CD14-positive monocyte (primary cell): ENCODE measurements around the gene RFNG. TPM values are rescaled to one million over a fixed set of nuclear protein-coding genes. Genes with fewer than 3 reads are reported as not detected.

Experiments
- DNase-seq, 3 donors: peaks; one replicate each; pipeline ENCODE4 v3.0.0-alpha.2; 2011 to 2022
- H2AFZ ChIP-seq: 2 replicates; pipeline ENCODE4 v1.6.0; 2012; ENCODE audit warnings: mild to moderate bottlenecking, low read depth, low read length, inconsistent platforms; ENCODE audit not compliant: insufficient read depth, poor library complexity, severe bottlenecking
- H3K27ac ChIP-seq, 2 donors: 1 replicate in 1 of 2; 2 replicates in 1 of 2; pipeline ENCODE4 v1.5.1; 2012 to 2013; ENCODE audit warnings: low read length in 2 of 2, control low read depth in 1 of 2, inconsistent platforms in 1 of 2, low read depth in 1 of 2, mild to moderate bottlenecking in 1 of 2
- H3K27me3 ChIP-seq, 2 donors: one replicate each; pipeline versions ENCODE4 v1.6.0 to v1.6.1; 2011 to 2013; ENCODE audit warnings: low read length in 2 of 2; ENCODE audit not compliant: control insufficient read depth in 2 of 2, insufficient read depth in 2 of 2
- H3K36me3 ChIP-seq, 2 donors: replicated peaks in 1 of 2; 1 replicate in 1 of 2; 2 replicates in 1 of 2; pipeline versions ENCODE4 v1.5.1 to v1.6.1; 2012 to 2013; ENCODE audit warnings: low read length in 2 of 2, control low read depth in 1 of 2, inconsistent platforms in 1 of 2, mild to moderate bottlenecking in 1 of 2; ENCODE audit not compliant: insufficient read depth in 2 of 2, control insufficient read depth in 1 of 2
- H3K4me1 ChIP-seq, 2 donors: 1 replicate in 1 of 2; 2 replicates in 1 of 2; pipeline versions ENCODE4 v1.5.1 to v1.6.1; 2012 to 2013; ENCODE audit warnings: low read length in 2 of 2, control low read depth in 1 of 2, inconsistent platforms in 1 of 2, mild to moderate bottlenecking in 1 of 2, moderate library complexity in 1 of 2; ENCODE audit not compliant: insufficient read depth in 2 of 2, control insufficient read depth in 1 of 2
- H3K4me2 ChIP-seq: replicated peaks from 2 replicates; pipeline ENCODE3; 2012; ENCODE audit warnings: low read length, moderate library complexity, mild to moderate bottlenecking; ENCODE audit not compliant: poor library complexity, severe bottlenecking; ENCODE audit errors: extremely low read depth
- H3K4me3 ChIP-seq, 3 experiments: fragments of 200-600 bp in 1 of 3; sonication (generic) in 1 of 3; replicated peaks in 1 of 3; 1 replicate in 2 of 3; 2 replicates in 1 of 3; pipeline ENCODE4 v1.5.1; 2011 to 2013; ENCODE audit warnings: low read length in 3 of 3, mild to moderate bottlenecking in 3 of 3, control low read depth in 2 of 3, low read depth in 2 of 3, inconsistent platforms in 1 of 3, moderate library complexity in 1 of 3
- H3K79me2 ChIP-seq: 2 replicates; pipeline ENCODE4 v1.6.0; 2012; ENCODE audit warnings: mild to moderate bottlenecking, control low read depth, inconsistent platforms, low read length, moderate library complexity; ENCODE audit not compliant: insufficient read depth
- H3K9ac ChIP-seq: 2 replicates; pipeline ENCODE4 v1.6.0; 2017; ENCODE audit warnings: low read length, mild to moderate bottlenecking; ENCODE audit not compliant: insufficient read depth, poor library complexity, severe bottlenecking
- H3K9me3 ChIP-seq, 2 donors: replicated peaks in 1 of 2; 1 replicate in 1 of 2; 2 replicates in 1 of 2; pipeline versions ENCODE4 v1.5.1 to v1.6.1; 2012 to 2013; ENCODE audit warnings: low read length in 2 of 2, control low read depth in 1 of 2; ENCODE audit not compliant: control insufficient read depth in 1 of 2, insufficient read depth in 1 of 2
- H4K20me1 ChIP-seq: 2 replicates; pipeline ENCODE4 v1.6.0; 2012; ENCODE audit warnings: mild to moderate bottlenecking, low read length, control low read depth, moderate library complexity; ENCODE audit not compliant: insufficient read depth
- H3K27ac Mint-ChIP-seq, 7 donors: one replicate each; pipeline ENCODE4 v1.8.0; 2020; ENCODE audit warnings: mild to moderate bottlenecking in 7 of 7, mixed read lengths in 7 of 7, moderate library complexity in 6 of 7, inconsistent platforms in 2 of 7
- H3K27me3 Mint-ChIP-seq, 3 donors: one replicate each; pipeline ENCODE4 v1.8.0; 2021 to 2022; ENCODE audit warnings: low read depth in 3 of 3, mild to moderate bottlenecking in 3 of 3, mixed read lengths in 3 of 3, moderate library complexity in 3 of 3, inconsistent platforms in 1 of 3
- H3K36me3 Mint-ChIP-seq, 2 donors: one replicate each; pipeline ENCODE4 v1.8.0; 2020; ENCODE audit warnings: mixed read lengths in 2 of 2, inconsistent platforms in 1 of 2, mild to moderate bottlenecking in 1 of 2
- H3K4me1 Mint-ChIP-seq: one replicate; pipeline ENCODE4 v1.8.0; 2020; ENCODE audit warnings: mild to moderate bottlenecking, mixed read lengths
- H3K4me3 Mint-ChIP-seq, 2 donors: one replicate each; pipeline ENCODE4 v1.8.0; 2020; ENCODE audit warnings: mild to moderate bottlenecking in 2 of 2, mixed read lengths in 2 of 2, moderate library complexity in 1 of 2
- H3K9me3 Mint-ChIP-seq, 7 donors: one replicate each; pipeline ENCODE4 v1.8.0; 2020 to 2022; ENCODE audit warnings: mixed read lengths in 7 of 7, mild to moderate bottlenecking in 6 of 7, moderate library complexity in 6 of 7, inconsistent platforms in 2 of 7
- CTCF ChIP-seq: fragments of 200-600 bp; IDR thresholded peaks from one replicate; pipeline ENCODE4 v1.8.0; 2022; ENCODE audit warnings: antibody characterized with exemption, mild to moderate bottlenecking
- WGBS: methylation state at CpG from one replicate; pipeline ENCODE4 v1.1.5; 2013; ENCODE audit warnings: missing lambda C conversion rate; ENCODE audit not compliant: insufficient coverage; 5-methylcytosine and 5-hydroxymethylcytosine counted together
- intact Hi-C, 2 donors: fragments of 100-400 bp; cut with micrococcal nuclease; formaldehyde crosslinking; loops; one replicate each; pipeline versions ENCODE4 v1.15.0 to v1.15.1; 2023
- polyA plus RNA-seq, 3 donors: library from polyadenylated mRNA; depleted of rRNA in 1 of 3; unstranded in 2 of 3; stranded (reverse) in 1 of 3; fragments of 300-500 nt in 2 of 3; fragments of >200 nt in 1 of 3; fragmentation: Illumina TruSeq in 2 of 3; gene quantifications; 1 replicate in 2 of 3; 2 replicates in 1 of 3; pipeline ENCODE4 v1.2.3, GENCODE V29; 2012 to 2021

The RFNG gene
- polyA plus RNA-seq, 3 donors = 1.5 to 32.4 (median 4.1) TPM

- WGBS = 96% methylated on average over 22 of the region's 33 CpGs
- intact Hi-C loops = no loop called here
- H3K36me3 ChIP-seq = peaks cover 5 to 17% of the 10 kb centered on the region in 2 donors
Observed at GRCh38 chr17:82018989-82019689, 32.5 kb downstream of the RFNG start.

More at GRCh38 chr17:82018989-82019689, 32.5 kb downstream of the RFNG start:
- Histone ChIP-seq H3K4me1 (peaks cover 23 to 27% of the 10 kb centered on the region in 2 donors), H3K4me2 (no peak overlapping the region), H4K20me1 (peaks cover 32% of the 10 kb centered on the region), H3K9me3 (no peaks in the 10 kb centered on the region), H3K4me3 (no peak overlapping the region), H3K27ac (no peak overlapping the region), H2AFZ (no peak overlapping the region), H3K27me3 (no peaks in the 10 kb centered on the region), H3K79me2 (peaks cover 31% of the 10 kb centered on the region), H3K9ac (no peak overlapping the region)
- no peak overlapping the region for H3K4me3 Mint-ChIP-seq
- no peak for DNase-seq
- no peaks in the 10 kb centered on the region for H3K9me3 Mint-ChIP-seq
- H3K27ac Mint-ChIP-seq = no peak overlapping the region
- peaks cover 21% of the 10 kb centered on the region for H3K4me1 Mint-ChIP-seq
- H3K36me3 Mint-ChIP-seq = peaks cover 6 to 15% of the 10 kb centered on the region in 2 donors
- no peak for TF ChIP-seq CTCF
- peaks cover 0 to 1% (median 0%) of the 10 kb centered on the region in 3 donors for H3K27me3 Mint-ChIP-seq
